Stimulated activated CD4-positive, alpha-beta T cell treated with anti-CD3 and anti-CD28 coated beads, TNF-alpha, amount 100 ng/mL, for 1 hour (primary cell): ENCODE data around the gene BCS1L.
"Not testable (repeated sequence)": the region's sequence is repeated elsewhere in the genome, so short reads cannot be mapped to it uniquely, and the experiment has no call there.

ENCODE experiments used
- DNase-seq, 3 donors: peaks; one replicate each; pipeline ENCODE4 v3.0.0-alpha.2; 2020; ENCODE audit warnings: low read depth in 3 of 3, low spot score in 1 of 3

Gene BCS1L

DNA sequence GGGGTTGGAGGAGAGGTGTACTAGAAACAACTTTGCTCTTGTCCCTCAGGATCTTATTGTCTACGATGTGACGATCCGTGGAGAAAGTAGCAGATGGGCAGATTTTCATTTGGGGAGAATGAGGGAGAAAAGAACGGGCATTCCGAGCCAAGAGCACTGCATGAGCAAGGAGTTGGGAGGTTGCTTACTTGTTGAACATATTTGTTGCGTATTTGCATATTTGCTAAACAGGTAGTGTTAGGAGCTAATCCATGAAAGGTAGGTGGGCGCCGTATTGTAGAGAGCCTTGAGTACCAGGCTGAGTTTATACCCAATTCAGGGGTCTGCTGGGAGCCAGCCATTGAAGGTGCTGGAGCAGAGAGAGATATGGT is 490 bp downstream of the BCS1L start:
- no peak for DNase-seq

DNA sequence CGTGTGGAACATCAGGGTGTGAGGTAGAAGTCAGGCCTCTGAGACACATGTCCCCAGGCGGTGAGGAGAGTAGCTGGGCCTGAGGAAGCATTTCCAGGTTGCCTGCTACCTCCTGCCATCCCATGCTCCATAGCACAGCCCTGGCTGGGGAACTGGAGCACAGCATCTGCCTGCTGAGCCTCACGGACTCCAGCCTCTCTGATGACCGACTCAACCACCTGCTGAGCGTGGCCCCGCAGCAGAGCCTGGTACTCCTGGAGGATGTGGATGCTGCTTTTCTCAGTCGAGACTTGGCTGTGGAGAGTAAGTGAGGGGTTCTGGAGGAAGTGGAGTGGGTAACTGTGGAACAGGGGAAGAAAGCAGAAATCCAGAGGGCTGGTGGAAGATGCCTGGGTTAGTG is 2.9 kb downstream of the BCS1L start:
- no peak for DNase-seq

DNA sequence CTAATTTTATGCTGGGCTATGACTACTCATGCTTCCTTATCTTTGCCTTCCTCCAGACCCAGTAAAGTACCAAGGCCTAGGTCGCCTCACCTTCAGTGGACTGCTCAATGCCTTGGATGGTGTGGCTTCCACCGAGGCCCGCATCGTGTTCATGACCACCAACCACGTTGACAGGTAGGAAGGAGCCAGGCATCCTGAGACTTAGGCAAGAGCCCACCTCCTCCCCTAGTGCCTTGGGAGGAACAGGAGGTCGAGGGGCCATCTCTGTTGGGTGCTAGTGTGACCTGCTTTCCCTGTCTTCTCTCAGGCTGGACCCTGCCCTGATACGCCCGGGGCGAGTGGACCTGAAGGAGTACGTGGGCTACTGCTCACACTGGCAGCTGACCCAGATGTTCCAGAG is 3.3 kb downstream of the BCS1L start:
- no peak for DNase-seq

- DNase-seq: no peak
Observed at GRCh38 chr2:218663901-218664300, 4.4 kb downstream of the BCS1L start.

DNA sequence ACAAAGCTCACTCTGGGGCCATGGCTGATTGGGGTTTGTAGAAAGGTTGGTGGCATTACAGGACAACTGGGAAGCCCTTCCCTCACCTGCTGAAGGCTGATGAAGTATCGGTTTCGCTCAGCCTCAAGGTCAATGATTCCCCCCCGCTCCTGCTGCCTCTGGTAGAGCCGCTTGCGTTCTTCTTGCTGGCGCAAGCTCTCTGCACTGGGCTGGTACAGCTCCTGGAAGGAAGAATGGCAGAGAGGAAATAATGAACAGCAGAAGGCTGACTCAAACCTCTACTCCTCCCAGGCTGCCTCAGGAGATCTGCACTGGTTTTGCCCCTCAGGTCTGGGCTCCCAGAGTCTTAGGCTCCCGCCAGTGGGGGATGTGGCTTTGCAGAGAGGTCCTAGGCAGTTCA is 5.2 kb downstream of the BCS1L start:
- no peak for DNase-seq

DNA sequence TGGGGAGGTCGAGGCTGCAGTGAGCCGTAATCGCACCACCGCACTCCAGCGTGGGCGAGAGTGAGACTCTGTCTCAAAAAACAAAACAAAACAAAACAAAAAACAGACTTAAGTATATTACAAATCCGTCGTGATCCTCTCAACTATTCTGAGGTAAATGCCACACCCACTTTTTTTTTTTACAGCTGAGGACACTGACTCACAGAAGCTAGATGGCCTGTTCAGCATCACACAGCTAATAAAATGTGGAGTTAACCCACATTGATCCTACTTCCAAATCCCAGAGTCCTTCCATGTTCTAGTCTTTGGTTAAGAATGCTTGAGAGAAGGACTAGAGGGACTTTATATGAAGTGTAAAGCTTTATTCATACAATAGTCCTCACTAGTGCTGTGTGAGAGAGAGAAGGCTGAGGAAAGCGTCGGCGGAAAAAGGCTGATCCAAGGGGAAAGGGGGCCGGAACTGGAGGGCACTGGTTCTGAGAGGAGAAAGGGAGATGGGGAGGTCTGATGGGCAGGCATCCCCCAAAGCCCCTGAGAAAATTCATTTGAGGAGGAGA is 11.7 kb downstream of the BCS1L start:
- DNase-seq: no peak

GRCh38 chr2:218671654-218672566 is 12.4 kb downstream of the BCS1L start, which contains the start of the genes RNF25 and STK36:
Gene RNF25 (minus strand): TSS chr2:218672002. CDS start chr2:218671970, 32 bp downstream.
Gene STK36 (plus strand): TSS chr2:218672086. CDS start chr2:218672830, 744 bp downstream.
- peak; percentile 35 to 65 (median 60) for DNase-seq

DNA sequence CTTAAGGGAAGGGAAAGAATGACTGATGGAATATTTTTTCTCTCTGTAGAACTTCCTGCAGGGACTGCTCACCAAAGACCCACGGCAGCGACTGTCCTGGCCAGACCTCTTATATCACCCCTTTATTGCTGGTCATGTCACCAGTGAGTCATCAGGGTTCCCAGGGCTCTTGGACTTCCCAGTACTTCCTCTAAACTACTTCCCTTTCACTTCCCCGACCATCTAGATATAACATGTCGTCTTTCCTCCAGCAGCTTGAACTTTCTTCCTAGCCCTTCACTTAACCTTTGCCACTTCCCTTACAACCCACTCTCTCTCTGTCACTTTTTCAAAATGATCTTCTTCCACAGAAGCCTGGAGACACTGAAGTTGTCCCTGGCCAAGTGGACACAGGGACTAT is 19.6 kb downstream of the BCS1L start:
- DNase-seq: no peak

- no peak for DNase-seq
Observed at GRCh38 chr2:218680061-218680460, 20.6 kb downstream of the BCS1L start.

DNA sequence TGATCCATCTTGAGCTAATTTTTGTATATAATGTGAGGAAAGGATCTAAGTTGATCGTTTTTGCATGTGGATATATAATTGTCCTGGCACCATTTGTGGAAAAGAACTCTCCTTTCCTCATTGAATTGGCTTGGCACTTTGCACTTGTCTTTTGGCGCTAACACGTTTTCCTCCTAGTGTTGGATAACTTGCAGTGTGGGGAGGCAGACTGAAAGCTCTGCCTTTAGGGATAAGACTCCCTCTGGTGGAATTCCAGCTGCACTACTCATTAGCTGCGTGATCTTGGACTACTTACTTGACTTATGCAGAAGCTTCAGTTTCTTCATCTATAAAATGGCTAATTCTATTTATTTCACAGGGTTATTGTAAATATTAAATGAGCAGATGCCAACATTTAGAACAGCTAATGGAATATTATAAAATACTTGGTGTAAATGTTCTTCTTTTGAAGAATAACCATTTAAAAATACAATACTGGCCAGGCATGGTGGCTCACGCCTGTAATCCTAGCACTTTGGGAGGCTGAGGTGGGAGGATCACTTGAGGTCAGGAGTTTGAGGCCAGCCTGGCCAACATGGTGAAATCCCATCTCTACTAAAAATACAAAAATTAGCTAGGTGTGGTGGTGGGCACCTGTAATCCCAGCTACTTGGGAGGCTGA is 28.0 kb downstream of the BCS1L start:
- DNase-seq: not testable (repeated sequence)

DNA sequence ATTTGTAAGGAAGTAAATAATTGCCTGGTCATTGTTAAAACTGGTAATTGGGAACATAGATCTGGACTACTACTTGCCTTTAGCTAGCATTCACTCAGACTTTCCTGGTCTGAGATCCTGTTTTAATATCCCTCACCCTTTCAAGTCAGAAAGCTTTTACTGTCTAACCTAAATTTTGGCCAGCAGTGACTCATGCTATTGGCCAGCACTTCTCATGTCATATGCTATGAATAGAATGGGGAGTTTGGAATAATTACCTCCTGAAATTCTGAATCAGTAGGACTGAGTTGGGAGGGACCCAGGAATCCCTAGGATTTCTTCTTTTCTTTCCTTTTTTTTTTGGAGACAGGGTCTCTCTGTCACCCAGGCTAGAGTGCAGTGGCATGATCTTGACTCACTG is 31.8 kb downstream of the BCS1L start:
- no peak for DNase-seq

GRCh38 chr2:218694405-218695145 is 35.1 kb downstream of the BCS1L start:
- DNase-seq: no peak

- no peak for DNase-seq
Observed at GRCh38 chr2:218698885-218699284, 39.4 kb downstream of the BCS1L start.

DNA sequence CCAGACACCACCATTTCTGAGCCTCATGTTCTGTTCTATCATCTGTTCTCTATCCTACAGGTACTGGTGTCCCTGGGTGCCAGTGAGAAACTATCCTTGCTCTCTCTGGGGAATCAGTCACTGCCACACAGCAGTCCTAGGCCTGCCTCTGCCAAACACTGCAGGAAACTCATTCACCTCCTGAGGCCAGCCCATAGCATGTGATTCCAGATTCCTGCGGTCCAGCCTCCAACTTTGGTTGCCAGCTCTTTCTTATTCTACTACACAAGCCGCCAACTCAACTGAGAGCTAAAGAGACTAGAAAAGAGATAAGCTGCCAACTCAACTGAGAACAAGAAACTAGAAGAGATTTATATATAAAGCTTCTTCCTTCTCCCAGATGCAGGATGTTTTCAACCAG is 42.3 kb downstream of the BCS1L start:
- DNase-seq: no peak

DNA sequence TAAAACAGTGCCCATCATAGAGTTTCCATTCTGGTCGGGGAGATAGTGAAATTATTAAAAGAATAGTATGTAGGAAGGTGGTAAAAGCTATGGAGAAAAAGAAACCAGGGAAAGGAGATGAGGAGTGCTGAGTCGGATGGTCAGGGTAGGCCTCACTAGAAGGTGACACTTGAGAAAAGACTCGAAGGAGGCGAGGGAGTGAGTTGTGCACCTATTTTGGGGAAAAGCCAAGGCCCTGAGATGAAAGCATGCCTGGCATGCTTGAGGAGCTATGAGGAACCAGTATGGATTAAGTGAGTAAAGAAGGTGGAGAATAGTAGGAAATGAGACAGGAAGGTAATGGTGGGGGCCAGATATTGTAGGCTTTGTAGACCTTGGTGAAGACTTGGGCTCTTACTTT is 43.9 kb downstream of the BCS1L start:
- no peak for DNase-seq

GRCh38 chr2:218708086-218708485 is 48.6 kb downstream of the BCS1L start:
- no peak for DNase-seq

DNA sequence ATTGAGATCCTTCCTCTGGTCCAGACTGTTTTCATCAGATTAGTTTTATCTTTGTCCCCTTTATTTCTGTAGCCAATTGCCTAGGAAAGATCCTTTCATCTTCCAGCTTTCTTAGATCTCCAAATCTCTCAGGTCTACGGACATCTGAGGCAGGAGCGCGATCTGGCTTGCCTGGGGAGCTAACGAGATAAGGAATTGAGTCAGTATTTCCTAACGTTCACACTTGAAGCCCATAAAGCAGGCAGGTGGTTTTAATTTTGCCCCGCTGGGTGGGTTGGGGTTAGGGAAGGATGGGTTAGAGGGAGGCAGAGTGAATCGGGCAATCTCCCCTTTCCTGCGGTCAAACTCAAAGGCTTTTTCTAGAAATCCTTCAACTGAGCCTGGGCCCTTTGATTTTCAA is 50.4 kb downstream of the BCS1L start:
- no peak for DNase-seq

- no peak for DNase-seq
Observed at GRCh38 chr2:218710334-218710686, 50.8 kb downstream of the BCS1L start.

DNA sequence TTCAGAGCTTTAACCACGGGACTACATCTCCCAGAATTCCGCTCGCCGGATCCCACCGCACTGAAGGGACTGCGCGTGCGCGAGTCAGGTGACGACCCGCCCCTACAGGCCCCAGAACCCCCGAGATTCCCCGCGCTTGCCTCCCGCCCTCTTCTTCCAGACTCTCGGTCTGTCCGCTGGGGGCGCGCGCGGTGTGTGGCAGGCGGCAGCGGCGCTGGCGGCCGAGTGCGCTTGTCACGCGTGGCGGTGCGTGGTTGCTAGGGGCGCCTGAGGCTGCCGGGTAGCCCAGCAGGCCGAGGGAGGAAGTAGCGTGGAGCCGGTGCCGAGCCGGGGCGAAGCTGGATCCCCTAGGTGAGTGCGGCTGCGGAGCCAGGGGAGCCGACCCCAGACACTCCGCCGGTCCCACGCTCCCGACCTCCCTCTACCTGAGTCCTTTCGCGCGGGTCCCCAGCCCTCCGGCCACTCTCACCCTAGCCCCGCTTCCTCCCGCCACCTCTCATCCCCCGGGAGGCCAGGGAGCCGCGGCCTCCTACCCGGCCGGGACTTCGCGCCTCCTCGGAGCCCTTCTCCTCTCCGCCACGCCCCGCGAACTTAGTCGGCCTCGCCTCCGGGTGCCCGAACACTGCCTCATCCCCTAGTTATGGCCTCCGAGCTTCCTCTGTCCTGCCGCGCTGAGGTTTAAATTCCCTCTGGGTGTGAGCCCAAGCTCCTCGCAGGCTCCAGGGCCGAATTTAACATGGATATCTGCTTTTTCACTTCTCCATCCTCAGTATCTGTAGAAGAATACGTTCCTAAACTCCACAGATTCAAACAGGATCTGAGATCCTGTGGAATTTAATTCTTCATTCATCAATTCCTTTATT is 51.4 kb downstream of the BCS1L start, which contains the start of gene TTLL4:
Gene TTLL4, plus strand, starts transcription at position 149 of the 863 bp plus-strand sequence. CDS start 26,842 bp downstream, outside the sequence.
- peak; percentile 95 to 98 (median 98) for DNase-seq

GRCh38 chr2:218711550-218711929 is 52.1 kb downstream of the BCS1L start:
- DNase-seq: no peak
